Activated naive CD4-positive, alpha-beta T cell treated with Interleukin-2 at 50 U/mL for 16 hours (primary cell): ENCODE data around the gene TSFM.

Experiments used
- DNase-seq: peaks from one replicate; pipeline ENCODE4 v3.0.0-alpha.2; 2020

Gene TSFM

GRCh38 chr12:57782608-57783465, at the start of gene TSFM:
TSFM (plus strand) TSS chr12:57782787; CDS start chr12:57782802, 15 bp downstream.
- DNase-seq = peak; percentile 98

- DNase-seq = no peak
Observed at GRCh38 chr12:57733928-57734327, 48.7 kb upstream of the TSFM start.

- no peak for DNase-seq
Observed at GRCh38 chr12:57734591-57734990, 48.0 kb upstream of the TSFM start.

- no peak for DNase-seq
Observed at GRCh38 chr12:57735198-57735855, 47.3 kb upstream of the TSFM start.

- no peak for DNase-seq
Observed at GRCh38 chr12:57735952-57736740, 46.4 kb upstream of the TSFM start.

GRCh38 chr12:57736741-57737466, 45.7 kb upstream of the TSFM start:
- no peak for DNase-seq

- no peak for DNase-seq
Observed at GRCh38 chr12:57737467-57738460, 44.8 kb upstream of the TSFM start.

- no peak for DNase-seq
Observed at GRCh38 chr12:57738661-57739237, 43.8 kb upstream of the TSFM start, which contains the start of gene AGAP2. AGAP2 (minus strand) TSS chr12:57738742; CDS start chr12:57738246, 496 bp downstream.

- DNase-seq = no peak
Observed at GRCh38 chr12:57739387-57739786, 43.2 kb upstream of the TSFM start.

GRCh38 chr12:57739914-57740538, 42.6 kb upstream of the TSFM start:
- no peak for DNase-seq

GRCh38 chr12:57740656-57741412, 41.8 kb upstream of the TSFM start:
- DNase-seq = peak; percentile 77

GRCh38 chr12:57741413-57741789, 41.2 kb upstream of the TSFM start:
- DNase-seq = no peak

- DNase-seq = peak; percentile 80
Observed at GRCh38 chr12:57741844-57742738, 40.5 kb upstream of the TSFM start.

- DNase-seq = no peak
Observed at GRCh38 chr12:57743769-57744168, 38.8 kb upstream of the TSFM start.

- DNase-seq = peak; percentile 71
Observed at GRCh38 chr12:57744194-57744776, 38.3 kb upstream of the TSFM start.

- DNase-seq = peak; percentile 94
Observed at GRCh38 chr12:57744777-57745484, 37.7 kb upstream of the TSFM start, which contains the start of gene TSPAN31. TSPAN31 (plus strand) TSS chr12:57745039; CDS start chr12:57745155, 116 bp downstream.

GRCh38 chr12:57745485-57745881, 37.1 kb upstream of the TSFM start:
- no peak for DNase-seq
